NCI-H128 (cell line): Measurements from ENCODE around the gene SYP.
"Not testable (repeated sequence)": the region's sequence is repeated elsewhere in the genome, so short reads cannot be mapped to it uniquely, and the experiment has no call there.

Experiments
- DNase-seq: peaks from one replicate; lab custom pipeline; 2025; ENCODE audit not compliant: unreplicated experiment; lab: John Stamatoyannopoulos, UW

Gene SYP

DNA sequence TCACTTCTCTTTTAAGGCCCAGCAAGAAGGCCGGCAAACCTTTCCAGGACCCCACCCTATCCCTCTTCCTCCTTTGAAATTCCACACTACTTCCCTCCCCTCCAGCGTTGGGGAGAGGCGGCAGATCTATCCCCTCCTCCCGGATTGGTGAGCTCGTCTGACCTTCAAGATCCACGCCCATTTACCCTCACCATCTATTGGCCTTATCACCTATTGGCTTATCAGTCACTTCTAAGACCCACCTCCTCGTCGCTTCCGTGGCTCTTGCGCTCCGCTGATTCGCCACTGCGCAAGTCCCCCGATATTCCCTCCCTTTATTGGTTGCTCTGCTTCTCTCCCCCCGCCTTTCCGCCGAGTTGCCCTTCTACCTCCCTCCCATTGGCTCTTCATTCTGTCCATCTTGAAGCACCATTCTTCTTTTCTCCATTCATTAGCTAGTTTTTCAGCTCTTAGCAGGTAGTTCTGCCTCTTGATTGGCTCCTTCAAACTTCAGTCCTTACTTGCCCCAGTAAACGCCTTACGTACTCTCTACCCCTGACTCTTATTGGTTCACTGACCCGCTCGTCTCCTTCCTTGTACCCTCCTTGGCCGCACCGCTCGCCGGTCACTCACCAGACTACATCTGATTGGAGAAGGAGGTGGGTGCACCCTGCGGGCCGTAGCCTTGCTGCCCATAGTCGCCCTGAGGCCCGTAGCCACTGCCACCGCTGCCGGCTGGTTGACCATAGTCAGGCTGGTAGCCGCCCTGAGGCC is 9.0 kb downstream of the SYP start:
- peak; percentile 98 for DNase-seq

DNA sequence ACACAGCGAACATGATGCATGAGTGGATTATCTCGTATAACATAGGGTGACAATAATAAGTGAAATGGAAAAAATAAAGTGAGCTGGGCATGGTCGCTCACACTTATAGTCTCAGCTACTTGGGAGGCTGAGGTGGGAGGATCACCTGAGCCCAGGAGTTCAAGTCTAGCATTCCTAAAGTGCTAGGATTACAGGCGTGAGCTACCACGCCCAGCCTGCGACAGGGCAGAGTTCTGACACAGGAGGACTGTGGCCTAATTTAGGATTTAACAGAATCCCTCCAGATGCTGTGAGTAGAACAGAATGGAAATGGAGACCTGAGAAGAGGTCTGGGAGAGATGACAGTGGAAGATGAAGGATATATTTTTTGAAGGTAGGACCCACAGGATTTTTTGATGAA is 10.4 kb downstream of the SYP start:
- DNase-seq, result no peak

- DNase-seq, result no peak
These were observed 11.4 kb downstream of the SYP start for GRCh38 chrX:49188468-49189076.

- no peak for DNase-seq
These were observed 12.5 kb downstream of the SYP start for GRCh38 chrX:49187526-49187925.

DNA sequence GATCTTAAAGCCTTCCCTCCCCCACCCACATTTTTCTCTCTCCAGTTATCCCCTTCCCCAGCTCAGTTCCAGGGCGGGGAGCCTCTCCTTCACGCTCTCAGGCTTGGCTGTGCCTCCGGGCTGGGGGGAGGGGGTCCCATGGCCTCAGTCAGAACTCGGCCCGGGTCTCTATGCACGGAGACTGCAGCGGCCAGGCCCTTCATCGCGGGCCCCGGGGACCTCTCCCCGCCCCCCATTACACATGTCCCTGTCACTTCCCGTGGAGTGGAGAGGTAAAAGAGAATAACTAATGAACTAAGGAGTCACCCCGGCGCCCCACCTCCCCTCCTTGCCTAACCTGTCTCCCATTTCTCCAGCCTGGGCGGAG is 13.0 kb downstream of the SYP start:
- no peak for DNase-seq

DNA sequence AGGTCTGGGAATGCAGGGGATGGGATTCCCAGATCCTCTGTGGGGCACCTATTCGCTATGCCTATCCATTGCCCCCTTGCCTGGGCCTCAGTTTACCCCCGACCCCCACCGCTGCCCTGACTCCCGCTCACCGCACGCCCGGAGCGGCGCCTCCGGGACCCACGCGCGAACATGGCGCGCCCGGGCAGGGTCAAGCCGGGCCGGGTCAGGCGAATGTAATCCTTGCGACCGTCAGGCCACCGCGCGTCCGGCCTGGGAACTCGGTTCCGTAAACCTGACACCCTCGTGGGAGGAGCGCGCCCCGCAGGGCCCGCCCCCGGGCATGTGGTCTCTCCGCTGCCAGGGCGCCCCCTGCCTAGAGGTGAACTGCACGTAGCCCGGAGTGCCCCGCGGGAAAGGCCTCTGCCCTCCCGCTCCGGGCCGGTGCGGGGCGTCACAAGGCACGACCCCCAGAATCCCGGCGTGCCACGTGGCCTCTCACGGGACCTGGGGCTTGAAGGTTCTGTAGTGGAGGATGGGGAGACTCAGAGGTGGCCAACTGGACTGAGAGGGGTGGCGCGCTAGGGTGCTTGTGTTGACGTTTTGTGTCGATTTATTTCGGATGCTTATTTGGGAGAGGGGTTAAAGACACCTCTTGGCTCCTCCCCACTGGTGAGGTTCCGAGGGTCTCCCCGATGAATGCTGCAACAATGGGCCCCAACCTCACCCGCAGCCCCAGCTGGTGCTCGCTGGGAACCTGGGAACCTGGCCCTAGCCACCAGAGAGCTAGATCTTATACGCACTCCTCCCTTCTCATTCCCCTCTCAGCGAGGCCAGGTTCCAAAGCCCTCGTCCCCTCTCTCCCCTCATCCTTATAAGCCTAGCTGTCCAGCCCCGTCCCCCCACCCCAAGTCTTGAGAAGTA is 13.6 kb downstream of the SYP start, which contains the start of gene PRICKLE3:
TSS of gene PRICKLE3 (minus strand) at position 249 of the 903 bp plus-strand sequence. CDS start at position 173, 76 bp downstream.
- DNase-seq, result peak; percentile 41

DNA sequence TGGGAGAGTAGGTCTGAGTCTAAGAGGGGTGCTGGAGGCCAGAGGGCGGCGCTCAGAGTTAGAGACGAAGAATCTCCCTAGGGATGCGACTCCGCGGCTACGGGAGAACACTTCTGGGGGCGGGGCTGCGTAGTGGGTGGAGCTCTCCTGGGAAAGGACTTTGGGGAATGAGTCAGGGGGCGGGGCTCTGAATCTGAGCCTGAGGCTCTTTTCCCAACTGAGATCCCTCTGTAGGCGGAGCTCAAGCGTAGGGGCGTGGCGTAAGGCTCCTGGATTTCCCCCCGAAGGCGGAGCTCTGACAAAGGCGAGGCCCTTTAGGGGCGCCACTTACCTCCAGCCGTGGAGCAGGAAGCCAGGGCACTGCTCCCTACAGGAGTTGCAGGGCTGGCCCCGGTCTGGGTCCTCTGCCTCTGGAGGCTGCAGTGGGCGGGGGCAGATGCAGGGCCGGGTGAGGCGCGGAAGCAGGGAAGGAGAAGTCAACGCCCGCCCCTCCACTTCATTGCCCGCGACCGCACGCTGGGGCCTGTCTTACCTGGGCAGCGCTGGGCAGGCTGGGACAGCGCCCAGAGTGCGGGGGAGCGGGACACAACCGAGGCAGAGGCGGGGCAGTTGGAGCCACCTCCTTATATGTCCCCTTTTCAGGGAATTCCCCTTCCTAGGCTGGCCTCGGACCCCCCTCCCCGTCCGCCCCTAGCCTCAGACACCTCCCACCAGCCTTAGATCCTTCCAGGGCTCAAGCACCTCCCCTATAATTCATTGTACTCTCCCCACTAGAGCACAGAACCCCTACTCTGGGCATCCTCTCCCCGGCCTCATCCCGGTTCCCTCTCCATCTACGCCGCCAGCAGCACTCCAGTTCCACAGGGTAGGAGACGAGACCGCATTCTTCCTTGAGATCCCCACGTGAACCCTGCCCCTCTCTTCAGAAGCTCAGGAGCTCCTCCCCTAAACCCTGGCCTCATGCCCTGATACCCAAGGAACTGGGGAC is 15.4 kb downstream of the SYP start:
- DNase-seq, result peak; percentile 87

DNA sequence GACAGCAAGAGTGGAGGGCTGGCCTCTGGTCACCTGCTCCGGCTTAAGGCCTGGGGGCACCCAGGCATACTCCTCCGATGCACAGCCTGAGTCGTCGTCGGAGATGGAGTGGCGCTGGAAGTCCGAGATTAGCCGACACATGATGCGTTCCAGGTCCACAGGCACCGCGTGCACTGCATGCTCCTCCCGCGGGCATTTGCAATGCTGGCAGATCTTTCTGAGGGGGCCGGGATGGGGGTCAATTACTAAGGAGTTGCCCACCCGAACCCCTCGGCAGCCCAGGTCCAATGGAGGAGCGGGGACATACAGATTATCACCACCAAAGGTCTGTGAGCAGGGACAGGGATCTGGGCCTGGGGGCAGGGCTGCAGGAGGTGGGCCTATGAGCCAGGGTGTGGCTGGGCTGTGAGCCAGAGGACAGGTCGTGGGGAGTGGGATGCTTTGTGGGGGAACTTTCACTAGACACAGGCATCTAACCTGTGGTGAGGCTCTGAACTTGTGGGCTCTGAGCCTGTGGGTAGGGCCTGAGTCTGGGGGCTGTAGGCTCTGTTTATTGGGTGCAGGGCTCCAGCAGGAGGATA is 16.2 kb downstream of the SYP start:
- DNase-seq, result no peak

DNA sequence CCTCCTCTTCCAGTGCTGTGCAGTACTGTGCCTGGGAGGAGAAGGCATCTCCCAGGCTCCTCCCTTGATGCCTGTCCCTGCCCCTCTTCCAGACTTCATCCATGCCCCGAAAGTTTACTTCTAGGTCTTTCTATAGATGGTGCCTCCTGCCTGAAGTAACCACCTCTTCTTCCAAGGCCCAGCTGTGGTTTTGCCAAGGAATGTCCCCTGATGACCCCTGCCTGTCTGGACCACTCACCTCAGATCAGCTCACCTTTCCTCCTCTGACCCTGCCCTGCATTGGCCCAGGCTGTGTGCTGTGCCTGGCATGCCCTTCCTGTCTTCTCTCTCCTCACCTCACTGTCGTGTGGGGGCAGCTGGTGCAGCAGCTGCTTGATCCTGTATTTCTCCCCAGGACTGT is 20.6 kb downstream of the SYP start:
- DNase-seq, result no peak

DNA sequence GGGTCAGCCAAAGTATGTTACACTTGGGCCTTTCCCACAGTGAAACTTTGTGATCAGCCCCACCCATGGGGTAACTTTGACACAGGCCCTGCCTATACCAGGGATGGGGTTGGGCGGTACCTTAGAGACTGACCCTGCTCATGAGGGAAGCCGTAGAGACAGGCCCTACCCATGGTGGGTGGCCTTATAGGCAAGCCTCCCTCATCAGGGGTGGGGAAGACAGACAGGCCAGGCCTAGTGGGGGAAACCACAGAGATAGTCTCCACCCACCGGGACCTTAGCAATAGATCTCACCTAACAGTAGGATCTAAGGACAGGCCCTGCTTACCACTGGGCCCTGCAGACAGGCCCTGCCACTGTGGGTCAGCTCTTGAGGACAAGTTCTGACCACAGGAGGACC is 21.5 kb downstream of the SYP start:
- no peak for DNase-seq

GRCh38 chrX:49177873-49178480 is 22.0 kb downstream of the SYP start:
- DNase-seq, result no peak

DNA sequence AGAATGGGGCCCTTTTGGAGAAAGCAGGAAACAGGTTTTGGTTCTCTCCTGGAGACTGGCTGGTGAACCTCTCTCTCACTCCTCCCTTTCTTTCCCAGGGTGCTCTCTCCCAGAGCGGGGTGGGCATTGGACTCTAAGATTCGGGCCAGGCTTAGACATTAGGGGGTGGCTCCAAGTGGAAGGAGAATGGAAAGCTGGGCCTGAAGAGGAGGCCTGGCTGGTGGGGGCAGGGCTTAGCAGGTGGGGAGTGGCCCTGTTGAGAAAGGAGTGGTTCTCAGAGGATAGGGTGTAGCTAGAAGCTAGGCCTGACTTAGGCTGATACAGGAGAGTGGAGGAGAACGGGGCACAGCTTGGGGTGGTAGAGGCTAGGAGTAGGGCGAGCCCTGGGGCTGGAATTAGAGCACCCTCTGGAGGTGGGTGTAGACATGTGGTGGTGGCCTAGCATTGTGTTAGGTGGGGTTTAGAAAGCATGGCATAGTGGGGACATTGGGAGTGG is 22.6 kb downstream of the SYP start:
- DNase-seq, result no peak

DNA sequence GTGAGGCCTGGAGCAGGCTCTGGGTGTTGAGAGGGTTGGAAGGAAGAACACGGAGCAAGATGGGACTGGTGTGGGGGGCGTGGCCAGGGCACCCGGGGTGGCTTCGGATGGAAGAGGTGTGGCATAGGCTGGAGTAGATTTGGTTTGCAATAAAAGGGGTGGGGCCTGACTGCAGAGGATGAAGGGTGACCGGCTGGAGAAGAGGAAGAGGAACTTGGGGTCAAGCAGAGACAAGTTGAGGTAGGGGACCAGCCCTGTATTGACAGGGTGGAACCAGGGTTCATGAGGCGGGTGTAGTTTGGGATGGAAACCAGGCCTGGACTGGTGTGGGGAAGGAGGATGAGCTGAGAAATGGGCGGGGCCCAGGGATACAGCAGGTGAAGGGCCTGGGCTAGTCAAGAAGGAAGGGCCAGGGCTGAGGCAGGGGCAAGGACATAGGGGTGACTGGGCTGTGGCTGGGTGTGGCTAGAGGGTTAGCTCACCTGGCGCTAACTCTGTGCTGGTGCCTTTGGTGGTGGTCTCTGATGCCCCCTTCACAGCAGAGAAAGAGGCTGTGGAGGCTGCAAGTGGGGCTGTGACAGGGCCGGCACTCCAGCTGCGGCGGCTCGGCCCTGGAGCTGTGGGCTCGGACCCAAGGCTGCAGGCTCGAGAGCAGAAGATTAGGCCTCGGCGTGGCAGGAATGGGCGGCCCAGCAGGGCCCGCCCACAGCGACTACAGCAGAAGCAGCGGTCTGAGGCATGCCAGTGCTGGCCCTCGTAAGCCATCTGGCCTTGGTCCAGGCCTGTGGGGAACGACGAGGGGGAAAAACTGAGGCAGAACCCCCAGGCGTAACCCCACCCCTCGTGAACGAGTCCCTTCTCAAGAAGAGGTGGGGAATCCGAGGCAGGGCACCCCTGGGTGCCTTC is 23.3 kb downstream of the SYP start:
- DNase-seq, result no peak

DNA sequence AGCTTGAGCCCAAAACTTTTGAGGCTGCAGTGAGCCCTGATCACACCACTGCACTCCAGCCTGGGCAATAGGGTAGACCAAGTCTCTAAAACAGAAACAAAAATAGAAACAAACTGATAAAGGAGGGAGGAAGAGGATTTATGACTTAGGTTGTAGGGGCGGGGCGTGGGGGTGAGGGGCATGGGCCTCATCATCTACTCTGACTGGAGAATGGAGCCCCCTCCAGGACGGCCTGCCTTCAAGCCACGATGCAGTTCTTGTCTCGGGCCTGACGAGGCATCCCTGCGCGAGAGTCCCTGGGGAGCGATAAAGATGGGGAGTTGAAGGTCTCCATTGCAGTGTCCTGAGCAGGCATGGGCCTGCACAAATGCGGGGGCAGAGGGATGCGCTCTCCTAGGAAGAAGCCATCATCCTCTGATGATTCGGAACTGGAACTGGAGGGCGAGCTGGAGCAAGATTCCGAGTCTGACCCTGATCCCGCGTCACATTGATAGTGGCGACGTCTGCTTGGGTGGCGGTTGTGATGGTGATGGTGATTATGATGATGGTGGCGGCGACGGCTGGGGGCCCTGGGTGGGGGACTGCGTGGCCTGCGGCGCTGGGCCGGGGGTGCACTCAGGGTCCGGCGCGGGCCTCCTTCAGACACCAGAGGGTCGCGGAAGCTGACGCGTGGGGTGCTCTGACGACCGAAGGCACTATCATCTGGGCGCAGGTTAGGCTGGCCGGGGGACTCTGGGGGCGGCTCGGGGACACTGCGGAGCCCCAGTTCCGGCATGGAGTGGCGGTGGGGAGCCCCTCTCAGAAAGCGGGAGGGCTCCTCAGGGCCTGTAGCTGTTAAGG is 24.3 kb downstream of the SYP start:
- DNase-seq, result no peak

GRCh38 chrX:49174723-49175122 is 25.3 kb downstream of the SYP start:
- DNase-seq, result no peak

GRCh38 chrX:49173544-49173943 is 26.4 kb downstream of the SYP start:
- not testable (repeated sequence) for DNase-seq

- DNase-seq, result peak; percentile 73
These were observed 27.7 kb downstream of the SYP start for GRCh38 chrX:49172280-49172780.
